Kidney capillary endothelial cell (primary cell): Measurements from ENCODE around the gene CTDSPL2.
"Not testable (repeated sequence)": the region's sequence is repeated elsewhere in the genome, so short reads cannot be mapped to it uniquely, and the experiment has no call there.

ENCODE experiments used
- DNase-seq: peaks from one replicate; pipeline ENCODE4 v3.0.0-alpha.2; 2018; ENCODE audit warnings: low spot score

The CTDSPL2 gene

GRCh38 chr15:44541282-44541958, 114.0 kb downstream of the CTDSPL2 start:
- DNase-seq = no peak

- no peak for DNase-seq
Measured at GRCh38 chr15:44542596-44542995, 115.2 kb downstream of the CTDSPL2 start.

- not testable (repeated sequence) for DNase-seq
Measured at GRCh38 chr15:44544745-44545144, 117.3 kb downstream of the CTDSPL2 start.

DNA sequence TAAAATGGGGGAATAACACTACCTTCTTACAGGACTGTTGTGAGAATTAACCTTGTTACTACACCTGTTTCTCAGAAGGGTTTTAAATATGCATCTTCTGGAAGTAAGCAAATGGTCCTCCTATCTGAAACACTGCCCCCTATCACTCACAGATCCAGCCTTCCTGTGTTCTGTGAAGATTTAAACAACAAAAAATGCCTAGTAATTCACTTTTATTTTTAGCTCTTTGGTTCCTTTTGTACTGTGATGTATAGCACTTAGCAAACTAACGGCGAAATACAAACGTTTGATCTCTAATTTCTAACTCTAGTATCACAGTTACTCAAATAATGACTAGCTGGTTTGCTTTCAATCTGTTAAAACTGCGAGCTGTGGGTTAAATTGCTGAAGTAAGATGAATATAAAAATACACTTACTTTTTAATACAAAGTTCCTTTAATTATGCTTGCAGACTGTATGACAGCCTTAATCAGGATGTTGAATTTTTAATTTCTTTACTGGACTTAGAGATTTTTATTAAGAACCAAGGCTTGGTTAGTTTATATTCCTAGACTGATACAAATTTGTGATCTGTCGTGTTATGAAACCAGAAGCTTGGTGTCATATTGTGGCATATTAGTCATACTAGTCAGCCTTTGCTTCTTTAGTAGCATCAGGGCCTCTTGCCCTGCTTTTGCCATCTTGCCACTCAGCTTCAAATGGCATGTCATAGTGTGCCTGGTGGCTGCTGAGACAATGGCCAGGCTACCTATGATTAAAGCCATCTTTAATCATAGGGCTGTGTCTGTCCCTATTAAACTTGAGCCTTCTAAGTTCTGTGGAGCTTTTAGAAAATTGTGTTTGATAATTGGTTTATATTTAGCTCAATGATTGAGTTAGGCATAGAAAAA, 118.7 kb downstream of the CTDSPL2 start:
- no peak for DNase-seq

- not testable (repeated sequence) for DNase-seq
Measured at GRCh38 chr15:44549152-44549551, 121.7 kb downstream of the CTDSPL2 start.

DNA sequence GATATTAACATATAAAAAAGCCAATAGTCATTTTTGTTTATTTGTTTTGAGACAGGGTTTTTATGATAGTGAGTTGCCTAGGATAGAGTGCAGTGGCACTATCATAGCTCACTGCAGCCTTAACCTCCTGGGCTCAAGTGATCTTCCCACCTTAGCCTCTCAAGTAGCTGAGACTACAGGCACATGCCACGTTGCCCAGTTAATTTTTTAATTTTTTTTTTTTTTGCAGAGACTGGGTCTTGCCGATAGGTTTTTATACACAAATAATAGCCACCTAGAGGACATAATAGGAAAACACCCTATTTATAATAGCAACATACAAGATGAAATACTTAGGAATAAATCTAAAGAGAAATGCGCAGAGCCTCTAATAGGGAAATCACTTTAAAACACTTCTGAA, 122.8 kb downstream of the CTDSPL2 start:
- no peak for DNase-seq

DNA sequence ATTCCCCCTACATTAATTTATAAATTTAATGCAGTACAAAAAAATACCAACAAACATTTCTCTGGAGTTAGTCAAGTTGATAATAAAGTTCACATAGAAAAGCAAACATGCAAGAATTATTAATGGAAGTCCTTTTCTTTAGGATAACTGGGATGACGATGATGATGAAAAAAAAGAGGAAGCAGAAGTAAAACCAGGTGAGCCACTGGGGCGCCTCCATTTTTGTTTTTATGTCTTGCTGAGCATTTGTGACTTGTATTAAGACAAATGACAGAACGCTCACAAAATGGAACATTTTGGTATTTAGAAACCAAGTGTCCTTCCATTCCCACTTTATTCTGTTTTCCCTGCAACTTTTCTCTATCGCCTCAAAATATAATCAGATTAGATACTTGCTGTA, 123.3 kb downstream of the CTDSPL2 start:
- DNase-seq = no peak

DNA sequence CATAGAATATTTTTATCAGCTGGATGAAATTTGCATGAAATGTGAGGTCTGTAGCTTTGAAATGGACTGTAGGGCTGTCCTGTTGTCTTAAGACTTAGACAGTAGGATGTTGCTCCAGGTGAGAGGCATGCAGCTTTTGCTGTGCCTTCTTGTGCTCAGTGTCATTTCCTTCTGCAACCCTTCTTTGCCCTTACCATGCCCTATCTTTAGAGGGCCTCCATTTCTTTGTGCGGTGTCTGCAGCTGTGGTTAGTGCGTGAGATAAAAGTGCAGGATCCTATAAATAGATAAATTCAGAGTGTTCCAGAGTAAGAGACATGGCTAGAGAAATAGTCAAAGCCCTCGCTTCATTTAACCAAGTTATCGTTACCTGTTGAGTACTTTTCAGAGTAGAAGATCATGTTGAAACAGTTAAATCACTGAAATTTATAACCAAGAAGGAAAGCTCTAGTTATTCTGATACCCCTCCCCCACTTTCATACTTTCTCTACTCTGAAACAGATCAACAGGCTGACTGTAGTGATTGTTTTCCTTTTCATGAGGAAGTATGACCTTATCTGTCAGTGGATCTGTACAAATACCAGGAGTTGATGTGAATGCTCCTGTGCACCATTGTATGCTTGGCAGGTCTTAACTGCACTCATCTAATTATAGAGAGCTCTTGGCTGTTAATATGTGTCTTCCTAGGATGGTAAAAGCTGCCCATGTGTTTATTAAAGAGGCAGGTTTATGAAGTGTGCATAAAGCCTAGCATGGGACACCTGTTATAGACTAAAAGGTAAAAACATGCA, 127.7 kb downstream of the CTDSPL2 start:
- no peak for DNase-seq

DNA sequence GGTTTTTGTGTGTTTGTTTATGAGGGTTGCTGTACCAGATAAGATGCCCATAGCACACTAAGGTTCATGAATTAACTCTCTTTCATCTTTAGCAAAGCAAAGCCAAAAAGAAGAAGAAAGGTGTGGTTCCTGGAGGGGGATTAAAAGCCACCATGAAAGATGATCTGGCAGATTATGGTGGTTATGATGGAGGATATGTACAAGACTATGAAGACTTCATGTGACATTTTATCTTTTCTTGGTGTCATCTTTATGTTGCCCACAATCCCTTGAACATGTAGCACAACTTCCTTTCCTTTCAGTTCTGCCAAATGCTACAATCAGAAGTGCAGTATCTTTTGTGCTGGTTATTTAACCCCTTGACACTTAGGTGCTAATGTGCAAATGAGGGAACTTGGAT, 133.5 kb downstream of the CTDSPL2 start:
- DNase-seq = not testable (repeated sequence)

DNA sequence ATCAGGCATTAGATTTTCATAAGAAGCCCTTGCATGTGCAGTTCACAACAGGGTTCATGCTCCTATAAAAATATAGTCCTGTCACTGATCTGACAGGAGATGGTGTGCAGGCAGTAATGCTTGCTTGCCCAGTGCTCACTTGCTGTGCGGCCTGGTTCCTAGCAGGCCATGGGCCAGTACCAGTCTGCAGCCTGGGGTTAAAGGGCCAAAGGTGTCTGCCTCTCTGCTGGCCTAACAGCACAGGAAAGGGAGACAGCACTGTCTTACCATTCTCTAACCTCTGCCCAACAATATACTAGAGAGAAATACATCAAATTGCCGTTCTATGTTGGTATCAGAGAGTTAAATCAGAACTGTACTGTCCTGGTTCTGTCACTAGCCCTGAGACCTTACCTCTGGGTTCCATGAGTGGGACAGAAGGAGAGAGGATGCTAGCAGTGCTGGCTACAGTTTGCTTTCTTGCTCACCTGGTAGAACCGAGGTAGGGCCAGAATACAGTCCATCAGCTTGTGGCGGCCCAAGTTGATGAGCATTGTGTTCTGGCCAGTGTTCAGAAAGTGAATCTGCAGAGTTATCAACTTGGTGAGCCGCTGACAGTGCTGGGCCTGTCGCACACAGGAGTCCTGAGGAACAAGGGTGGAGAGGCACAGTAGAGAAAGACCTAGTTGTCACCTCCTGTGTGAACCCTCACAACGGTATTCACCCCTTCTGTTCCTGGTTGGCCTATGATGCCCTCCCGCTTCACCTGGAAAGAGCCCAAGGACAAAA, 138.1 kb downstream of the CTDSPL2 start:
- DNase-seq = no peak

DNA sequence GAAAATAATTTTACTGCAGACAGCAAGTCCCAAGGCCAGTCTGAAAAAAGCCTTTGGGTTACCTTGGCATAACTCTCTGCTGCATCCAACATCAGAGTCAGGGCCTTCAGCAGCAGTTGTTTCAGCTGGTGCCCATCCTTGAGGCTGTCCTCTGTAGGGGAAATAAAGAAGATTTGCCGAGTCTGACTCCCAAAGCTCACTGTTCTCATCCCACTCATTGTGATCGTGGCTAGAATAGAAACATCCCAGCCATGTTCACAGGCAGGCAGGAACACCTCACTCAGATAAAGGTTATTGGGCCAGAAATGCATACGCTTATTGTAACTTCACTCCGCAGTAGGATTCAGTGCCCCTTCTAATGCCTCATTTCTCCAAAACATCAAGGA, 138.7 kb downstream of the CTDSPL2 start:
- DNase-seq = no peak

- no peak for DNase-seq
Measured at GRCh38 chr15:44568338-44568737, 140.9 kb downstream of the CTDSPL2 start.

DNA sequence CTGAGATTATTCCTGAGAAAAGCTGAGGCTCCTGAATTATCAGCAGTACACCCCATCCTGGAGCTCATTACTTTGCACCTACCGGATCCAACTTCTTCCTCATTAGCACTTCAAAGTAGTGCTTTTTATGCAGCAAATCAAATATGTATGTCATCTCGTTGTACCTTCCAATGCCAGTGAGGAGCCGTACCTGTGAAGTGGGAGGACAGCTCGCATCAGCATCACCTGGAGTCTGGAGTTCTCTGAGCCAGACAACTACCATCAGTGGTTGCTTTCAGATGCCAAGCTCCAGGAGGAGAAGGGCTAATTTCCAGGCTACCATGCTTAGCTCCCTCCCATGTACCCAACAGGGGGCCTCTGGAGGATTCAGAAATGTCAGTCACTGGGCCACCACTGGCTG, 141.9 kb downstream of the CTDSPL2 start:
- DNase-seq = no peak

DNA sequence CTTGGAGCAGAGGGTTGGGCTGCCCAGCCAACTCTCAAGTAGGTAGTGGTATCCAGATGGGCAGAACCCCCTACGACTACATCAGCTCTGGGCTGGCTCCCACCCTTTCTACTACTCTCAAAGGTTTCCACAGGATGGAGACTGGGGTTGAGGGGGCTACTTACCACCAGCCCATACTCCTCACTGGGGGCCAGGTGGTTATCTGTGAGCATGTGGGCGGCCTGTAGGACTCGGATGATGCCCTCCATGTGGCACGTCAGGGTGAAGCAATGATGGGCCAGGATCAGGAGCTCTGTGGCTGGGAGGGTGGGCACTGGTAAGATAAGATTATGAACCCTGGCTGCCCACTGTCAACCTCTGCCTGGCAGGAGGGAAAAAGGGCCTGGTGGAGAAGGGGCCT, 142.9 kb downstream of the CTDSPL2 start:
- DNase-seq = no peak

- no peak for DNase-seq
Measured at GRCh38 chr15:44573386-44573785, 146.0 kb downstream of the CTDSPL2 start.

DNA sequence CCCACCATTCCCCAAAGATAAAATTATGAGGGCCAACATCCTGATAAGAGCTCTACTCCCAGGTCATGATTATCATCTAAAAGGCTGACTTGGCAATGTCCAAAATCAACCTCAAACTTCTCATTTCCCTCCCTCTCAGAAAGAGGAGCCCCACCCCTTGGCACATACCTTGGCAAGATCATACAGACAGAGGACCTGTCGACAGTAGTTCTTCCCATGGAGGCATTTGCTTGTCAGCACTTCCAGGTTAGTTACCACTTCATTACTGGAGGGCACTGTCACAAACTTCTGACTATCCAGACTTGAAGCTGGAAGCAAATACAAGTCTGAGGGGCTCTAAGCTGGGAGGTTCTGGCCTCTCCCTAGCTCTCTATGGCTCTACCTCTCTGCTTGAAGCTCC, 147.3 kb downstream of the CTDSPL2 start:
- DNase-seq = no peak
